ENCODE results near the gene FXN.

DNA sequence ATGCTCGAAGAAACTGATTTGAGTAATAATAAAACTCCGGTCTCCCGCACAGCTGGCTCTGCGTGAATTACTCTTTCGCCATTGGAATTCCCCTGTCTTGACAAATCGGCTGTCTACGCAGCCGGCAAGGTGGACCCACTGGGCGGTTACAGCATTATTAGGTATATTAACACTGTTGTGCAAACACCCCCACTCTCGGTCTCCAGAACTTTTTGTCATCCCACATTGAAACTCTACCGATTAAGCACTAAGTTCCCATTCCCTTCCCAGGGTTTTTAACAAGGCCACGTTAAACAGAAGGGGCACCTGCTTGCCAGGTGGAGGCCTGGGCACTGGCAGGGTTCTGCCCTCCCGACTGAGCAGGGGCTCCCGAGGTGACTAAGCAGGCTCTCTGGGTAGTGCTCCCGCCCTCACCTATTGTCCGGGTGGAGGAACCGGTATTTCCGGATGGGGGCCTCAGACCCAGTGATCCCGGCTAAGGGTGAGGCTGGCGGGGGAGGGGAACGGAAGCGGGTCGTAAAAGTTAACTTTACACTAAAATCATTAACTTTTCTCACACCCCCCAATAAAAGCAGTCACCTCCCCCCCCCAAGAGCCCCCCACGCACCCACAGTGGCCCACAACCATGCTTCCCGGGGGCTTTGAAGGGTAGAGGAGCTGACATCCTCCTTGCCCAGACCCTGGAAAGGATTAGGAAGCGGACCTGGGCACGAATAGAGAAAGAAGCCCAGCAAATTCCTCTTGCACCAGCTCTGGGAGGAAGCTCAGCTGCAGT lies 85.0 kb downstream of the FXN start:
- no peak for TF ChIP-seq POLR2AphosphoS5 (IDR thresholded peaks at IDR 0.05; ENCODE audit: low read depth, low read length)
- TF ChIP-seq, protein P1, sequence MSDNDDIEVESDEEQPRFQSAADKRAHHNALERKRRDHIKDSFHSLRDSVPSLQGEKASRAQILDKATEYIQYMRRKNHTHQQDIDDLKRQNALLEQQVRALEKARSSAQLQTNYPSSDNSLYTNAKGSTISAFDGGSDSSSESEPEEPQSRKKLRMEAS (IDR thresholded peaks at IDR 0.05; ENCODE audit: low read depth): no peak
- no peak for TF ChIP-seq CTCF (IDR thresholded peaks at IDR 0.05)
- no peak for TF ChIP-seq JUND (IDR thresholded peaks at IDR 0.05)
- no peak for TF ChIP-seq TAF1 (IDR thresholded peaks at IDR 0.05; ENCODE audit: borderline replicate concordance, low read depth, low read length)
- TF ChIP-seq USF1 (IDR thresholded peaks at IDR 0.05; ENCODE audit: borderline replicate concordance, low read depth): no peak
- no peak for TF ChIP-seq GATA2 (CRISPR knock-in tag; IDR thresholded peaks at IDR 0.05)
- no peak for TF ChIP-seq CHD2 (IDR thresholded peaks at IDR 0.05; ENCODE audit: low read length, partially characterized antibody)
- TF ChIP-seq MEF2A (IDR thresholded peaks at IDR 0.05; ENCODE audit: borderline replicate concordance, low read depth): no peak
- TF ChIP-seq NFIC (IDR thresholded peaks at IDR 0.05; ENCODE audit: borderline replicate concordance): no peak
- TF ChIP-seq YY1 (IDR thresholded peaks at IDR 0.05; ENCODE audit: low read depth): no peak
- no peak for TF ChIP-seq SMC3 (IDR thresholded peaks at IDR 0.05; ENCODE audit: low read depth, low read length)
